ENCODE results near the gene PRR14L.
A peak's percentile ranks its signal among the peaks of the same experiment; 100 is the strongest.

PRR14L gene

GRCh38 chr22:31757265-31757664, 7.3 kb upstream of the PRR14L start:
- no peak for DNase-seq (ENCODE audit: low read depth, low spot score)

GRCh38 chr22:31754813-31755212, 4.9 kb upstream of the PRR14L start:
- Histone ChIP-seq H3K36me3 (ENCODE audit: insufficient read depth, low read length) (peaks cover 8% of the 10 kb centered on the region; the same call in 1 of the 2 replicates), H3K9ac (ENCODE audit: insufficient read length) (peak overlapping the region; percentile 91), H3K27ac (0 out of 2 replicates have a peak overlapping the region, but pooled peaks have one; percentile 20), H3K9me3 (ENCODE audit: low read depth, low read length) (no peaks in the 10 kb centered on the region), H3K4me3 (peak overlapping the region; percentile 87)
- no peak for DNase-seq (ENCODE audit: low read depth, low spot score)
- TF ChIP-seq POLR2AphosphoS5 (IDR thresholded peaks at IDR 0.05; ENCODE audit: borderline replicate concordance, low read depth, low read length) (no peak), FOXP2 (optimal IDR thresholded peaks at IDR 0.05; ENCODE audit: control extremely low read depth, extremely low read length, insufficient read depth) (no peak), EZH2 (IDR thresholded peaks at IDR 0.05) (no peak)

More at GRCh38 chr22:31757265-31757664, 7.3 kb upstream of the PRR14L start:
- TF ChIP-seq EZH2 (IDR thresholded peaks at IDR 0.05) (no peak), POLR2AphosphoS5 (IDR thresholded peaks at IDR 0.05; ENCODE audit: borderline replicate concordance, low read depth, low read length) (no peak), FOXP2 (optimal IDR thresholded peaks at IDR 0.05; ENCODE audit: control extremely low read depth, extremely low read length, insufficient read depth) (no peak)
- Histone ChIP-seq H3K27ac (no peak overlapping the region), H3K9ac (ENCODE audit: insufficient read length) (no peak overlapping the region), H3K36me3 (ENCODE audit: insufficient read depth, low read length) (peaks cover 18% of the 10 kb centered on the region), H3K9me3 (ENCODE audit: low read depth, low read length) (no peaks in the 10 kb centered on the region), H3K4me3 (no peak overlapping the region)

- peak; percentile 44 for DNase-seq (ENCODE audit: low read depth, low spot score)
- TF ChIP-seq EZH2 (IDR thresholded peaks at IDR 0.05) (no peak), FOXP2 (optimal IDR thresholded peaks at IDR 0.05; ENCODE audit: control extremely low read depth, extremely low read length, insufficient read depth) (no peak), POLR2AphosphoS5 (IDR thresholded peaks at IDR 0.05; ENCODE audit: borderline replicate concordance, low read depth, low read length) (peak; percentile 84)
- Histone ChIP-seq H3K27ac (peak within 1 kb of the TSS; percentile 96), H3K4me3 (peak within 1 kb of the TSS; percentile 87), H3K36me3 (ENCODE audit: insufficient read depth, low read length) (peaks cover 8% of the 10 kb centered on the region; the same call in 1 of the 2 replicates), H3K9ac (ENCODE audit: insufficient read length) (peak within 1 kb of the TSS; percentile 91), H3K9me3 (ENCODE audit: low read depth, low read length) (no peaks in the 10 kb centered on the region)
These were observed 3.9 kb upstream of the PRR14L start, which contains the start of gene DEPDC5 for GRCh38 chr22:31753634-31754501. Gene DEPDC5, plus strand, starts transcription at chr22:31754019. Its CDS starts 903 bp downstream, at chr22:31754922.

DNA sequence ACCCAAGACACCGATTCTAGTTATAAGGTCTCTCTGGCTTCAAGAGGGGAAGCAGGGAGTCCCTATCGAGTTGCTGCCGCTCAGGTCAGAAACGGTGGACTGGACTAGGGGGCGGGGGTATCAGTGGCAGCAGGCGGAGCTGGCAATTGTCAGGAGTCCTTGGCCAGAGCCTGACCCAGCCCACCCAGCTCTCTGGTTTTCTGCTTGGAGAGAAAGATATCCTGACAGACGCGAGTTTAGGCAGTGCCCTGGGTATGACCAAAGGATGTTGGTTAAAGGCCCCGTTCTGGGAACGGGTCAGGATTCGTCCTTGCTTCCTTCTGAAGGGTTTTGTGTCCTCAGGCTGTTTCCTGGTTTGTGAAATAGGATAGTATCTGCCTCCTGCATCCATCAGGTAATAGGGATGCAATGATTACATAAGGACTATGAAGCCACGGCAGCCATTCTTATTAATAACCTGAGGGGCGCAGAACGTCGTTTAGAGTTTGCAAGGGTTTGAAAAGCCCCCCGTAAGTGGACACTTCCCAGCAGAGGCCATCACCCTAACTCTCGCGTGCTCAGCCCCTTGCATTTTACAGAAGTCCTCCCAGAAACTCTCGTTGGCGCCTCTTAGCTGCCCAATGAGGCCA, 3.2 kb upstream of the PRR14L start:
- Histone ChIP-seq H3K36me3 (ENCODE audit: insufficient read depth, low read length) (peaks cover 2% of the 10 kb centered on the region), H3K9me3 (ENCODE audit: low read depth, low read length) (no peaks in the 10 kb centered on the region), H3K9ac (ENCODE audit: insufficient read length) (peak overlapping the region; percentile 91), H3K27ac (peak overlapping the region; percentile 96), H3K4me3 (peak overlapping the region; percentile 87)
- TF ChIP-seq FOXP2 (optimal IDR thresholded peaks at IDR 0.05; ENCODE audit: control extremely low read depth, extremely low read length, insufficient read depth) (no peak), POLR2AphosphoS5 (IDR thresholded peaks at IDR 0.05; ENCODE audit: borderline replicate concordance, low read depth, low read length) (no peak), EZH2 (IDR thresholded peaks at IDR 0.05) (no peak)
- no peak for DNase-seq (ENCODE audit: low read depth, low spot score)

DNA sequence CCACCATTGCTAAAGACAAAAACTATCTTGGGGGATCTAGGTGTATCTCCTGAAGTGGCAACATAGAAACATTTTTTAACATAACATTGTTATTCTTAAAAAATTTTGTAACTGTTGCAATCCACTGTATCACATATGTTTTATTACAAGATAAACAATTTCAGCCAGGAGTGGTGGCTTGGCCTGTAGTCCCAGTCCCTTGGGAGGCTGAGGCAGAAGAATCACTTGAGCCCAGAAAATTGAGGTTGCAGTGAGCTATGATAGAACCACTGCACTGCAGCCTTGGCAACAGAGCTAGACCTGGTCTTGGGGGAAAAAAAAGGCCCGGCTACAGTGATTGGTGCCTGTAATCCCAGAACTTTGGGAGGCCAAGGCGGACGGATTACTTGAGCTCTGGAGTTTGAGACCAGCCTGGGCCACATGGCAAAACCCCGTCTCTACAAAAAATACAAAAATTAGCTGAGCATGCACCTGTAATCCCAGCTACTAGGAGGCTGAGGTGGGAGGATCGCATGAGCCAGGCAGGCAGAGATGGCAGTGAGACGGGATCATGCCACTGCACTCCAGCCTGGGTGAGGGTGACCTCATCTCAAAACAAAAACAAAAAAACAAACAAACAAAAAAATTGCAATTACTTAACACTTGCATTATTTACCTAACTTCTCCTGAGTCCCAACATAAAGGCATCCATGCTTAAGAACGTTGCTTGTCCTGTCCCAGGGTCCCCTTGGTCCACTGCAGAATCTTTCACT, 2.3 kb upstream of the PRR14L start:
- DNase-seq (ENCODE audit: low read depth, low spot score) = no peak
- Histone ChIP-seq H3K9me3 (ENCODE audit: low read depth, low read length) (no peaks in the 10 kb centered on the region), H3K4me3 (no peak overlapping the region), H3K9ac (ENCODE audit: insufficient read length) (peak overlapping the region; percentile 19), H3K27ac (peak overlapping the region; percentile 96), H3K36me3 (ENCODE audit: insufficient read depth, low read length) (peaks cover 8% of the 10 kb centered on the region)
- no peak for TF ChIP-seq FOXP2 (optimal IDR thresholded peaks at IDR 0.05; ENCODE audit: control extremely low read depth, extremely low read length, insufficient read depth)
- TF ChIP-seq POLR2AphosphoS5 (IDR thresholded peaks at IDR 0.05; ENCODE audit: borderline replicate concordance, low read depth, low read length) = no peak
- TF ChIP-seq EZH2 (IDR thresholded peaks at IDR 0.05) = no peak

DNA sequence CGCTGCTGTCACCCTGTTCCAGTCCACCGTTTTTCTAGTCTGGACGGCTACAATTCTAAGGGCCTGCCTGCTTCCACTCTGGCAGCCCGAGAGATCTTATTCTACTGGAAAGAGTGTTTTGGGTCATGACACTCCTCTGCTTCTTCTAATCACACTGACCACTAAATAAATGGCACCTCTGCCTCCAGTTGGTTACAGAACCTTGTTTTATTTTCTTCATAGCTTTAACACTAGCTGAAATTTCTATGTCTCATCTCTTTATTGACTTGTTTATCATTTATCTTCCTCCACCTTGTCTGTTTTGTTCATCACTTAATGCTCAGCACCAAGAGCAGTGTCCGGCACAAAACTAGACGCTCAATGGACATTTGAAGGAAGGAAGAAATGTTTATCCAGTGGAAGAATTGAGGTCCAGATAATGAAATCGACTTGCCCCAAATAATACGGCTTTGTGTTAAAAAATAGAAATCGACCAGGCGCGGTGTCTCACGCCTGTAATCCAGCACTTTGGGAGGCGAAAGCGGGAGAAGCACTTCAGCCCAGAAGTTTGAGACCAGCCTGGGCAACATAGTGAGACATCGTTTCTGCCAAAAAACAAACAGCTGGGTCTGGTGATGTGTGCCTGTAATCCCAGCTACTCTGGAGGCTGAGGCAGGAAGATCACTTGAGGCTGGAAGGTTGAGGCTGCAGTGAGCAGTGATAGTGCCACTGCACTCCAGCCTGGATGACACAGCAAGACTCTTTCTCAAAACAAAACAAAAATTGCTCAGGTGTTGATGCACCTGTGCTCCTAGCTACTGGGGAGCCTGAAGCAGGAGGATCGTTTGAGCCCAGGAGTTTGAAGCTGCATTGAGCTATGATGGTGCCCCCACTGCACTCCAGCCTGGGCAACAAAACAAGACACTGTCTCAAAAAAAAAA, 693 bp upstream of the PRR14L start:
- peaks cover 16% of the 10 kb centered on the region for H3K36me3 ChIP-seq (ENCODE audit: insufficient read depth, low read length)
- no peaks in the 10 kb centered on the region for H3K9me3 ChIP-seq (ENCODE audit: low read depth, low read length)
- peak overlapping the region; percentile 92 for H3K9ac ChIP-seq (ENCODE audit: insufficient read length)
- peak overlapping the region; percentile 88 for H3K4me3 ChIP-seq
- peak overlapping the region; percentile 64 for H3K27ac ChIP-seq
- DNase-seq (ENCODE audit: low read depth, low spot score) = no peak
- TF ChIP-seq POLR2AphosphoS5 (IDR thresholded peaks at IDR 0.05; ENCODE audit: borderline replicate concordance, low read depth, low read length) (no peak), FOXP2 (optimal IDR thresholded peaks at IDR 0.05; ENCODE audit: control extremely low read depth, extremely low read length, insufficient read depth) (no peak), EZH2 (IDR thresholded peaks at IDR 0.05) (no peak)

GRCh38 chr22:31748490-31748889, 1.4 kb downstream of the PRR14L start:
- Histone ChIP-seq H3K9me3 (ENCODE audit: low read depth, low read length) (no peaks in the 10 kb centered on the region), H3K9ac (ENCODE audit: insufficient read length) (peak overlapping the region; percentile 92), H3K36me3 (ENCODE audit: insufficient read depth, low read length) (peaks cover 16% of the 10 kb centered on the region), H3K27ac (no peak overlapping the region), H3K4me3 (peak overlapping the region; percentile 88)
- TF ChIP-seq POLR2AphosphoS5 (IDR thresholded peaks at IDR 0.05; ENCODE audit: borderline replicate concordance, low read depth, low read length) (no peak), EZH2 (IDR thresholded peaks at IDR 0.05) (no peak), FOXP2 (optimal IDR thresholded peaks at IDR 0.05; ENCODE audit: control extremely low read depth, extremely low read length, insufficient read depth) (no peak)
- DNase-seq (ENCODE audit: low read depth, low spot score) = no peak

All from SK-N-MC (cell line).